NCI-H187 (cell line): Measurements from ENCODE around the gene SLC36A1.

Experiments
- DNase-seq, 2 experiments: peaks; one replicate each; lab custom pipeline; 2025; lab: John Stamatoyannopoulos, UW

The SLC36A1 gene

GRCh38 chr5:151451626-151452520 lies 4.5 kb downstream of the SLC36A1 start:
- DNase-seq, result no peak

- peak in 1 of 2 experiments; percentile 5 for DNase-seq
Measured at GRCh38 chr5:151454166-151454565, 6.8 kb downstream of the SLC36A1 start.

GRCh38 chr5:151454889-151455288 lies 7.5 kb downstream of the SLC36A1 start:
- DNase-seq, result no peak

GRCh38 chr5:151456321-151456940 lies 9.0 kb downstream of the SLC36A1 start:
- peak; percentile 46 to 51 for DNase-seq

- no peak for DNase-seq
Measured at GRCh38 chr5:151458314-151458713, 10.9 kb downstream of the SLC36A1 start.

- no peak for DNase-seq
Measured at GRCh38 chr5:151459680-151460324, 12.4 kb downstream of the SLC36A1 start.

- DNase-seq, result no peak
Measured at GRCh38 chr5:151461312-151461711, 13.9 kb downstream of the SLC36A1 start.

- DNase-seq, result no peak
Measured at GRCh38 chr5:151463137-151464029, 16.0 kb downstream of the SLC36A1 start.

- no peak for DNase-seq
Measured at GRCh38 chr5:151464101-151464500, 16.7 kb downstream of the SLC36A1 start.

- DNase-seq, result no peak
Measured at GRCh38 chr5:151465476-151465875, 18.1 kb downstream of the SLC36A1 start.

GRCh38 chr5:151467576-151467975 lies 20.2 kb downstream of the SLC36A1 start:
- DNase-seq, result no peak

GRCh38 chr5:151469386-151469785 lies 22.0 kb downstream of the SLC36A1 start:
- no peak for DNase-seq

- DNase-seq, result peak; percentile 55
Measured at GRCh38 chr5:151469992-151470391, 22.6 kb downstream of the SLC36A1 start.

GRCh38 chr5:151470439-151470838 lies 23.0 kb downstream of the SLC36A1 start:
- DNase-seq, result no peak

GRCh38 chr5:151471276-151471675 lies 23.9 kb downstream of the SLC36A1 start:
- peak in 1 of 2 experiments; percentile 15 for DNase-seq

- no peak for DNase-seq
Measured at GRCh38 chr5:151474799-151475198, 27.4 kb downstream of the SLC36A1 start.

GRCh38 chr5:151475388-151475787 lies 28.0 kb downstream of the SLC36A1 start:
- DNase-seq, result no peak

- DNase-seq, result no peak
Measured at GRCh38 chr5:151476016-151476415, 28.6 kb downstream of the SLC36A1 start.

- no peak for DNase-seq
Measured at GRCh38 chr5:151477101-151477500, 29.7 kb downstream of the SLC36A1 start.

- DNase-seq, result peak in 1 of 2 experiments; percentile 75
Measured at GRCh38 chr5:151480384-151481293, 33.2 kb downstream of the SLC36A1 start.

GRCh38 chr5:151483176-151483575 lies 35.8 kb downstream of the SLC36A1 start:
- no peak for DNase-seq
